ENCODE results near the gene YIPF5. TPM values are rescaled to one million over a fixed set of nuclear protein-coding genes. Genes with fewer than 3 reads are reported as not detected.

YIPF5 gene
- 22.3 and 39.9 TPM in 2 replicates for total RNA-seq (2014; rRNA removed; shearing (Covaris generic))

GRCh38 chr5:144170276-144171024 is at the start of gene YIPF5, which contains the start of gene KCTD16:
Gene YIPF5 (minus strand): TSS chr5:144170659. CDS start chr5:144169955, 704 bp downstream.
Gene KCTD16 (plus strand): TSS chr5:144170873.
- DNase-seq (ENCODE audit: low spot score): peak; percentile 99
- in situ Hi-C loops (cut with HindIII; ENCODE audit: low sequenced_read_pairs): no loop called here

- no peak for DNase-seq (ENCODE audit: low spot score)
- in situ Hi-C loops (cut with HindIII; ENCODE audit: low sequenced_read_pairs): no loop called here
These were observed 49.4 kb upstream of the YIPF5 start for GRCh38 chr5:144219869-144220268.

GRCh38 chr5:144210655-144211054 is 40.2 kb upstream of the YIPF5 start:
- no peak for DNase-seq (ENCODE audit: low spot score)
- in situ Hi-C loops (cut with HindIII; ENCODE audit: low sequenced_read_pairs): no loop called here

GRCh38 chr5:144209361-144209760 is 38.9 kb upstream of the YIPF5 start:
- in situ Hi-C loops (cut with HindIII; ENCODE audit: low sequenced_read_pairs): no loop called here
- DNase-seq (ENCODE audit: low spot score): no peak

GRCh38 chr5:144207875-144208444 is 37.5 kb upstream of the YIPF5 start:
- no peak for DNase-seq (ENCODE audit: low spot score)
- in situ Hi-C loops (cut with HindIII; ENCODE audit: low sequenced_read_pairs): no loop called here

GRCh38 chr5:144206141-144206540 is 35.7 kb upstream of the YIPF5 start:
- no peak for DNase-seq (ENCODE audit: low spot score)
- in situ Hi-C loops (cut with HindIII; ENCODE audit: low sequenced_read_pairs): no loop called here

- DNase-seq (ENCODE audit: low spot score): peak; percentile 8
- in situ Hi-C loops (cut with HindIII; ENCODE audit: low sequenced_read_pairs): no loop called here
These were observed 34.7 kb upstream of the YIPF5 start for GRCh38 chr5:144205141-144205551.

- in situ Hi-C loops (cut with HindIII; ENCODE audit: low sequenced_read_pairs): no loop called here
These were observed 33.5 kb upstream of the YIPF5 start for GRCh38 chr5:144203750-144204596.

GRCh38 chr5:144202726-144203125 is 32.3 kb upstream of the YIPF5 start:
- DNase-seq (ENCODE audit: low spot score): no peak
- in situ Hi-C loops (cut with HindIII; ENCODE audit: low sequenced_read_pairs): no loop called here

More at GRCh38 chr5:144203750-144204596, 33.5 kb upstream of the YIPF5 start:
- DNase-seq (ENCODE audit: low spot score): peak; percentile 71

GRCh38 chr5:144202072-144202471 is 31.6 kb upstream of the YIPF5 start:
- in situ Hi-C loops (cut with HindIII; ENCODE audit: low sequenced_read_pairs): no loop called here
- DNase-seq (ENCODE audit: low spot score): peak; percentile 12

- in situ Hi-C loops (cut with HindIII; ENCODE audit: low sequenced_read_pairs): no loop called here
- no peak for DNase-seq (ENCODE audit: low spot score)
These were observed 31.1 kb upstream of the YIPF5 start for GRCh38 chr5:144201588-144201987.

- no peak for DNase-seq (ENCODE audit: low spot score)
- in situ Hi-C loops (cut with HindIII; ENCODE audit: low sequenced_read_pairs): no loop called here
These were observed 27.9 kb upstream of the YIPF5 start for GRCh38 chr5:144198386-144198785.

- no peak for DNase-seq (ENCODE audit: low spot score)
- in situ Hi-C loops (cut with HindIII; ENCODE audit: low sequenced_read_pairs): no loop called here
These were observed 26.2 kb upstream of the YIPF5 start for GRCh38 chr5:144196612-144197011.

GRCh38 chr5:144195448-144195847 is 25.0 kb upstream of the YIPF5 start:
- in situ Hi-C loops (cut with HindIII; ENCODE audit: low sequenced_read_pairs): no loop called here
- DNase-seq (ENCODE audit: low spot score): no peak

- in situ Hi-C loops (cut with HindIII; ENCODE audit: low sequenced_read_pairs): no loop called here
These were observed 23.7 kb upstream of the YIPF5 start for GRCh38 chr5:144194144-144194543.

GRCh38 chr5:144192661-144193060 is 22.2 kb upstream of the YIPF5 start:
- no peak for DNase-seq (ENCODE audit: low spot score)
- in situ Hi-C loops (cut with HindIII; ENCODE audit: low sequenced_read_pairs): no loop called here

More at GRCh38 chr5:144194144-144194543, 23.7 kb upstream of the YIPF5 start:
- no peak for DNase-seq (ENCODE audit: low spot score)

GRCh38 chr5:144191998-144192397 is 21.5 kb upstream of the YIPF5 start:
- peak; percentile 25 for DNase-seq (ENCODE audit: low spot score)
- in situ Hi-C loops (cut with HindIII; ENCODE audit: low sequenced_read_pairs): no loop called here

- in situ Hi-C loops (cut with HindIII; ENCODE audit: low sequenced_read_pairs): no loop called here
- no peak for DNase-seq (ENCODE audit: low spot score)
These were observed 21.1 kb upstream of the YIPF5 start for GRCh38 chr5:144191531-144191930.

GRCh38 chr5:144189800-144190429 is 19.5 kb upstream of the YIPF5 start:
- no peak for DNase-seq (ENCODE audit: low spot score)

More at GRCh38 chr5:144189800-144190429, 19.5 kb upstream of the YIPF5 start:
- in situ Hi-C loops (cut with HindIII; ENCODE audit: low sequenced_read_pairs): no loop called here
